GM18507 (cell line): ENCODE data around the gene PDZD2.

Source experiments
- DNase-seq: peaks from one replicate; pipeline ENCODE4 v3.0.0; 2011; ENCODE audit warnings: low read depth; ENCODE audit not compliant: insufficient read length; ENCODE audit errors: extremely low spot score
- FAIRE-seq: peaks from 2 replicates; lab custom pipeline; 2011; peaks lifted over from hg19 to GRCh38; lab: Jason Lieb, UNC

PDZD2 gene

DNA sequence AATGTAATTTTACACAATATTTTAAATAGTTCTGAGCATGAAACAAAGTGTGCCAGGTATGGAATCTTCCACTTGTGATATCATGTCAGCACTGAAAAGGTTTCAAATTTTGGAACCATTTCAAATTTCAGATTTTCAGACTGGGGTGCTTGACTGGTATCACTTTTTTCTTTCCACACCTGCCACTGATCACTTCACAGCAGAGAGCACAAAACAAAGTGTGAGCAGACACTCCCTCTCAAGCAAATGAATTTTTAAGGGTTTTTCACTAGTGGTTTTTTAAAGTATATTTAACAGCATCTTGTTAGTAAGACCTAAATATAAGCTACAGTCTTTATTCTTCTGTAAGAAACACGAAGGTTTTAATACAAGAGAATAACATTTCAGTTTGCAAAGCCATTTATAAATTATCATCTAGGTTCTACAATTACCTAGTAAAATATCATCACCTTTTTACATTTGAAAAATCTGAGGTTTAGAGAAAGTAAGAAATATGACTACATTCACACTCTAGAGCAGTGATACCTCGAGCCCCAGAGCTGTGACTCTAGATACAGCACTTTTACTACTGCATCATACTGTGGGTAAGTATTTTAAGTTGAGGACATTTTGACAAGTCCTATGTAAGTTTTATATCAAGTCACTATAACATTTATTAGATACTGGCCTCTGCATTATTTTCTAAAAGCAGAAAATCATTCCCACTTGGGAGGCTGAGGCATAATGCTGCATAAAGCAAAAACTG is 520.6 kb downstream of the PDZD2 start:
- DNase-seq (no peak), FAIRE-seq (no peak)

DNA sequence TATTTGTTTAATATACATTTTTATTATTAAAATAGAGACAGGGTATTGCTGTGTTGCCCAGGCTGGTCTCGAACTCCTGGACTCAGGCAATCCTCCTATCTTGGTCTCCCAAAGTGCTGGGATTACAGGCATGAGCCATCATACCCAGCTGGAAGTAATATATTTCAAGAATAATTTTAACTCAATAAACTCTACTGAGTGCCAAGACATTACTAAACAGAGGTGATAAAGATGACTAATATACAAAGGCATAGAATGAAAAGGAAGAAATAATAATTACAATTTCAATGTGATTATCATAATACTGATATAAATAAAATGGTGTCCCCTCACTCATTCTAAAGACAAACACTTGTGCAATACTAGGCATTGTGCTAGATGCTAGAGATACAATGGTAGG is 521.3 kb downstream of the PDZD2 start:
- FAIRE-seq (no peak), DNase-seq (no peak)
